CMK (cell line): ENCODE results near the gene WIPF2.

Experiments
- DNase-seq: peaks from one replicate; pipeline ENCODE4 v3.0.0-alpha.2; 2010; ENCODE audit warnings: low read depth

The WIPF2 gene

DNA sequence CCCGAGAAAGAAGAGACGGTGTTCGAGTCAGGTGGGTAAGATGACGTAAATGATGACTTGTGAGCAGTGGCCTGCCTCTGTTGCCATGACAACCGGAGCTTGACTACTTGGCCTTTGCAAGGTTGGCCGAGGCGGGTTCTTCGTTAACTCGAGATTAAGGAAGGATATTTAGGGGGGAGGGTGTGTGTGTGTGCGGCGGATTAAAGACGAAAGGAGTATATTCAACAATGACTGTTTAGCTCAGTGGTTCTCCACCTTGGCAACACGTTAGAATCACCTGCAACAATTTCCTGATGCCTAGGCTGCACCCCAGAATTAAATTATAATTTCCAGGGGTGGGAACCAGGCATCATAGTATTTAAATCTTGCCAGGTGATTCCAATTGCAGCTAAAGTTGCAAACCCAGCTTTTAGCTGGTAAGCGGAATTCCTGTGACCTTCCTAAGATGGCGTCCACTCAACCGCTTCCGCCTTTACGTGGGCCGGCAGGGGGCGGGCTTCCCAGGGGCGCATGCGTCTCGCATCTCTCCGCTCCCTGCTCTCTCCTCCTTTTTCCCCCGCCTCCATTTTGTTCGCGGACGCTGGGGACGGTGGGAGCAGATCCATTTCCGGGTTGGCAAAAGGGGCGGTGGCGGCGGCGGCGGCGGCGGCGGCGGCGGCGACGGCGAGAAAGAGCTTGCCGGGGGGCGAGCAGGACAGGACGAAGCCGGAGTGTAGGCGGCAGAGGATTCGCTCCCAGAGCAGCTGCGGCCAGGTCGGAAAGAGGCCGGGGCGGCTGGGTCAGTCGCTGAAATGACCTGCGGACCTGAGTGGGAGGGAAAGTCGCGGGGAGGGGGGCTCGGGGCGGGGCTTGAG is at the start of gene WIPF2:
Gene WIPF2, plus strand, starts transcription at position 565 of the 854 bp plus-strand sequence. CDS start 37,156 bp downstream, outside the sequence.
- peak; percentile 87 for DNase-seq

DNA sequence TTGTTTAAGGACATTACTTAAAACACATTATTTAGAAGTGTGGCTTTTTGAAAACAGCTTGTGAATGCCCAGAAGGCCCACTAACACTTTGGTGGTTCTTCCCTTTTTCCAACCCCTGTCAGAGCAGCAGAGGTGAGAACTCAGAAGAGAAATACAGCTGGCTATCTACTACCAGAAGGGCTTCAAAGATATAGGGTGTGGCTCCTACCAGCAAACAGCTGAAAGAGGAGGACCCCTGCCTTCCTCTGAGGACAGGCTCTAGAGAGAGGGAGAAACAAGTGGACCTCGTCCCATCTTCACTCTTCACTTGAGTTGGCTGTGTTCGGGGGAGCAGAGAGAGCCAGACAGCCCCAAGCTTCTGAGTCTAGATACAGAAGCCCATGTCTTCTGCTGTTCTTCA is 48.8 kb upstream of the WIPF2 start:
- DNase-seq = no peak

DNA sequence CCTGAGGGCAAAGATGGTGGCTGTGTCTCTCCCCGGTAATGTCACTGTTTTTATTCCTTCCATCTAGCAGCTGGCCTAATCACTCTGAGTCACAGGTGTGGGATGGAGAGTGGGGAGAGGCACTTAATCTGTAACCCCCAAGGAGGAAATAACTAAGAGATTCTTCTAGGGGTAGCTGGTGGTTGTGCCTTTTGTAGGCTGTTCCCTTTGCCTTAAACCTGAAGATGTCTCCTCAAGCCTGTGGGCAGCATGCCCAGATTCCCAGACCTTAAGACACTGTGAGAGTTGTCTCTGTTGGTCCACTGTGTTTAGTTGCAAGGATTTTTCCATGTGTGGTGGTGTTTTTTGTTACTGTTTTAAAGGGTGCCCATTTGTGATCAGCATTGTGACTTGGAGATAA is 47.4 kb upstream of the WIPF2 start:
- no peak for DNase-seq

- no peak for DNase-seq
Measured at GRCh38 chr17:40173091-40173777, 45.9 kb upstream of the WIPF2 start.

DNA sequence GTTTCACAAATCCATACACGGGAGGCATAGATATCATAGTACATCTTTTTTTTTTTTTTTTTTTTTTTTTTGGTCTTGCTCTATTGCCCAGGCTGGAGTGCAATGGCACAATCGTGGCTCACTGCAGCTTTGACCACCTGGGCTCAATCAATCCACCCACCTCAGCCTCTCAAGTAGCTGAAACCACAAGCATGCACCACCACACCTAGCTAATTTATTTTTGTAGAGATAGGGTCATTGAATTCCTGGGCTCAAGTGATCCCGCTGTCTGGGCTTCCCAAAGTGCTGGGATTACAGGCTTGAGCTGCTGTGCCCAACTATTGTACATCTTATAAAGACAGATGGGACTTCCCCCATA is 45.3 kb upstream of the WIPF2 start:
- DNase-seq = no peak

GRCh38 chr17:40174514-40174913 is 44.6 kb upstream of the WIPF2 start:
- no peak for DNase-seq

DNA sequence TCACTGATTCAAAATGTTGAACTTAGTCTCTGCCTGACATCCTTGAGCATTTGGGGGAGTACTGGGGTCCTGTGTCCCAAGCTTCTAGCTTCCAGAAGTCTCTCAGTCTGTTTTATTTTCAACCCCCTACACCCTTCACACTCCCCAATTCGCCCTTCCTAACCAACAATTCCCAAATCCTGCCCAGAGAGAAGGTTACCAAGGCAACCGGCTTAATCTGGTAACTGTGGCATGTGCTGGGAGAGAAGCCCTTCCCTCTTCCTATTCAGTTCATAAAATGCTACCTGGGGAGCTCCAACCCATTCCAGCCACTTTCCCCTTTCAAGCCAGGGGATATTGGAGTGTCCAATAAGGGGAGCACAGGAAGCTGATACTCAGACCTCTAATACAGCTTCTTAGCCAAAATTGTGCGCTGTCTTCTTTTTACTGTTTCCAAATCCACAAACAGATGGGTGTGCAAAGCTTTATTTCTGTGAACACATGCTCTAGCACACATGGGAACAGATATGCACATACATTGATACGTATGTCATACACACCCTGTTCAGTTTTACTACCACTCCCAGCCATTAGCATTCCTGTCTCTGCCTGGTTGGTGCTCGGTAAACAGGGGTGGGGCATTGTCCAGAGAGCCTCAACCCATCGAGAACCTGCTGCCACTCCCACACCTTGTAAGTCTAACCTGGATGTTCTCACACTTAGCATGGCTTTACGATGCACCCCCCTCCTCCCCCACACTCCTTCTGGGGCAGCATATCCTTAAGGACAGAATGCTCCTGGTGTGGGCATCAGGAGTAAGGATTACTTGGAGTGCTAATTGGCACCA is 43.0 kb upstream of the WIPF2 start:
- DNase-seq = no peak

GRCh38 chr17:40176754-40177110 is 42.4 kb upstream of the WIPF2 start:
- no peak for DNase-seq

DNA sequence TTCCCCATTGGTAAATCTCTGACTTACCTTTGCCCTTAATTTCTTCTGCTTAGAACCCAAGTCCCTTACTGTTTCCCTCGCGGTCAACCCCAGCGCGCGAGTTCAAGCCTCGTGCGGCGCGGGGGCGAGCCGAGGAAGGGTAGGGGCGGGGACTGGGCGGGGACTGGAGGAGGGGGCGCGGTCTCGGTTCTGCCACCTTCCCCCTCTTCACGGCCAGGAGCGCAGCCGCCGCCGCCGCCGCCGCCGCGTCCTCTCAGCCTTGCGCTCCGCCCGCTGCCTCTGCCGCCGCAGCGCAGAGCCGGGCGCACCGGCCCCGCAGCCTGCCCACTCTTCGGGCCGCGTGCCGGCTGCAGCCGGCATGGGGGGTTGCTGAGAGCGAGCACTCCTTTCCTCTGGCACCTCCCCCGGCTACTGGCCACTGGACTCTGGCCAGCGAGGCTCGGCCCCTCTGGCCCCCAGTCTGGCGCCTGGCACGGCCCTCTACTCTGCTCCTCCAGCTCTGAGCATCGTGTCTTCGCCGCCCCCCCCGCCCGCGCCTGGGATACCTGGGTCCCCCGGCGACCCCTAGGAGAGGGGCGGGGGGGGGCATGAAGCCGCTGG is 41.7 kb upstream of the WIPF2 start, which contains the start of gene RAPGEFL1:
Gene RAPGEFL1, plus strand, starts transcription at position 196 of the 600 bp plus-strand sequence. Its CDS starts 392 bp downstream, at position 588.
- DNase-seq = no peak

DNA sequence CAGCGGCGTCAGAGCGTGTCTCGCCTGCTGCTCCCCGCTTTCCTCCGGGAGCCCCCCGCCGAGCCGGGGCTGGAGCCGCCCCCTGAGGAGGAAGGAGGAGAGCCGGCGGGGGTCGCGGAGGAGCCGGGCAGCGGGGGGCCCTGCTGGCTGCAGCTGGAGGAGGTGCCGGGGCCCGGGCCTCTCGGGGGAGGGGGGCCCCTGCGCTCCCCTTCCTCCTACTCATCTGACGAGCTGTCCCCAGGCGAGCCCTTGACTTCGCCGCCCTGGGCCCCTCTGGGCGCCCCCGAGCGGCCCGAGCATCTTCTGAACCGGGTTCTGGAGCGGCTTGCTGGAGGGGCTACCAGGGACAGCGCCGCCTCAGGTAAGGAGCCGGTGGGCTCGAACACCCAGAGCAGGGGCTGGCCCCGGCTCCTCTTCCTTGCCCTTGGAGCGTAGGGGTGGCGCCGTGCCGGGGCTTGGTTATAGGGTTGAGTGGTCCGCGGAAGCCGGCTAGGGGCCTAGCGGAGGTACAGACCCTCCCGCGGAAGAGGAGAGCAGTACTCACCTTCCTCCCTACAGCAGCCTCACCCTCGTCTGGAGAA is 41.0 kb upstream of the WIPF2 start:
- DNase-seq = no peak

GRCh38 chr17:40178660-40179059 is 40.4 kb upstream of the WIPF2 start:
- DNase-seq = no peak

DNA sequence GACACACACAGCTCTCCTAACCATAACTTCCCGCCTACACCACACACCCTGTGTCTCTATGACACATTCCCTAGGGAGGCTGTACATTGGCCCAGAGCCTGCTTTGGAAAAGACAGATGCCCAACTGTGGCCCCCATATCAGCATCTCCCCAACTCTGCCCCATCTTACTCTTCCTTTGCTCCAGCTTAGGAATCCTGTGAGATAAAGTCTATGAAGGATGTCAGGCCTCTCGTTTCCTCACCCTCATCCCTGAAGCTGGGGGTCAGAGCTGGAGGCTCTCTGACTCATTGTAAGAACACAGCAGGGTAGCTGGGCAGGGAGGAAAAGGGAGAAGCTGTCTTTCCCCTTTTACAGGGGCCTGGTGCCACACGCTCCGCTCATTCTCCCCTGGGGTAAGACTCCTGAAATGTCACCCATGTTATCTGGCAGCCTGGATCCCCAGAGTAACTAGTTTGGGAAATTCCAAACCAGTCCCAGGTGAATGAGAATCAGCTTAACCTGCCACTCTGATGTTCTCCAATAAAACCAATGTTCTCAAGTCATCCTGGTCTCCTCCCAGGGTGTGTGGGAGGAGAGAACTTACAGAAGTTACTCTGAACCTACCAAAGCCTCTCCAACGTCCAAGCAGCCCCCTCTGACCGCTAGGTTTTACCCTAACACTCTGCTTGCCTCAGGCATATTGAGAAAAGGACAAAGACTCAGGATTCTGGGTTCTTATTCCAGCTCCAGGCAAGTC is 39.0 kb upstream of the WIPF2 start:
- DNase-seq = no peak

GRCh38 chr17:40180694-40181093 is 38.4 kb upstream of the WIPF2 start:
- DNase-seq = no peak

DNA sequence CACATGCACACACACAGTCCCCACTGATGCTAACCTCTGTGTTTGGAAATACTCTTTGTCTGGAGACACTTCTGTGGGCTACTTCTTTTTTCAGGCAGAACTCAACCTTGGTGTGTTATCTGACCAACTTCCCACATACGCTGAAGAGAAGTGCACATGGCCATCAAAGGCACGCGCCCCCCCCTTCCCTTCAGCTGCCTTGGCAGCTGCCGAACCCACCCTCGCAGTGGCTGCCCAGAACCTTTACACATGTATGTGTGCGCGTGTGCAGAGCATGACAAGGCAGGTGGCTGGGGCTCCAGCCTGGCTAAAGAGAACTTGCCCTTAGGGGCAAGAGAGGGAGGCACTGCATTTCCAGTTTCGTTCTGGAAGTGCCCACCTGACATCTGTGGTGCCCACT is 37.9 kb upstream of the WIPF2 start:
- no peak for DNase-seq

DNA sequence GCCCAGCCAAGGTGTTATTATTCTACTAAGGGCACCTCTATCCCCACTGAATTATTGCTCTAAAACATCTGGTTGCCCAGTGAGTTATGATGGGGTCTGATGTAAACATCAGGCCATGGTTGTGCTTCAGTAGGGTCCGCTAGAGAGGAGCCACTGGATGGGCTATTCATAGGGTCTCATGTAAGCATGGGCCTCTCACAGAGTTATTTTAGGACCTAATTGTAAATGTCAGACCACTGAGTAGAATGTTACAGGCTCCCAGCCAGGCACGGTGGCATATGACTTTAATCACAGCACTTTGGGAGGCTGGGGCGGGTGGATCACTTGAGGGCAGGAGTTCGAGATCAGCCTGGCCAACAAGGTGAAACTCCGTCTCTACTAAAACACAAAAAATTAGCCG is 36.5 kb upstream of the WIPF2 start:
- DNase-seq = no peak

DNA sequence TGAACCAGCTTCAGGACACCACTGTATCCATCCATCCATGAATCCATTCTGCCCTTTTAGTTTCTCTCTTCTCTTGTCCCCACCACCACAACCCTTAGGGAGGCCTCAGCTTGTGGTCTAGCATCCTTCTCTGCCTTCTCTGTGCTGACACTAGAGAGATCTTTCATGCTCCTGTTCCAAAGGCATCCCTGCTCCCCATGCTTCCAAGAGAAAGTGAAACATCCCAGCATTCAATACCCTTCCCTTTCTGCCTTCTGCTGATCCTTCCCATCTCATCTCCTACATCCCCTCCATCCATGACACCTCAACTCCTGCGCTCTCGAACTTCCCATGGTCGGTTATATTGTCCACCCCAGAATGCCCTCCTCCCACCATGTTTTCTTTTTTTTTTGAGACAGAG is 31.9 kb upstream of the WIPF2 start:
- no peak for DNase-seq

DNA sequence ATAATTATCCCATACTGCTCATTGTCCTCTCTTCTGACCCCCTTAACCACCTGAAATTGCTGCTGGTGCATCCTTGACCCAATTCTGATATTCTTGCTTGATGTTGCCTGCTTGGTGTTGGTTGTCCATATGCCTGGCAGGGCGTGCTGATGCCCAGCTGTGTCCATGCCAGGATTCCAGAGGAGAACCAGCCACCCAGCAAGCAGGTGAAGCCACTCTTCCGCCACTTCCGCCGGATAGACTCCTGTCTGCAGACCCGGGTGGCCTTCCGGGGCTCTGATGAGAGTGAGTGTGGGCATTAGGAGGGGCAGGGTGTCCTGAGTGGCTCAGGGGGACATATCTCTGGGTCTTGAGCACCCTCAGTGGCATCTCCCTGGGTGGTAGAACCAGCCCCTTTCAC is 30.4 kb upstream of the WIPF2 start:
- no peak for DNase-seq

GRCh38 chr17:40190197-40191021 is 28.7 kb upstream of the WIPF2 start:
- no peak for DNase-seq

GRCh38 chr17:40191237-40192208 is 27.6 kb upstream of the WIPF2 start:
- DNase-seq = no peak
